PC-3 (cell line): ENCODE measurements around the gene FARS2. TPM values are rescaled to one million over a fixed set of nuclear protein-coding genes. Genes with fewer than 3 reads are reported as not detected.

Experiments
- ATAC-seq: fragments of 200-7000 bp; cut with Tn5 transposase; 2 replicates; pipeline ENCODE4 v1.9.1; 2020; ENCODE audit warnings: mild to moderate bottlenecking, moderate library complexity
- BruUV-seq: library from RNA; stranded (reverse); fragments of 400-500 nt; replicated peaks from 2 replicates; lab custom pipeline; 2021; lab: Mats Ljungman, UMichigan
- CTCF ChIA-PET: fragments of 300-600 bp; sonication (Branson Sonifier 250); formaldehyde crosslinking; loops from one replicate; lab custom pipeline; 2022; ENCODE audit warnings: antibody characterized with exemption; lab: Charles Lee
- POLR2A ChIA-PET: fragments of 300-600 bp; sonication (Branson Sonifier 250); formaldehyde crosslinking; loops from one replicate; lab custom pipeline; 2022; ENCODE audit warnings: antibody characterized with exemption; ENCODE audit not compliant: unreplicated experiment; lab: Charles Lee
- DNase-seq: peaks from one replicate; pipeline ENCODE4 v3.0.0-alpha.2; 2015
- H2AFZ ChIP-seq: fragments of 300-600 bp; sonication (generic); 2 replicates; pipeline ENCODE4 v1.6.0; 2016; ENCODE audit warnings: antibody characterized with exemption, low read length
- H3F3A ChIP-seq: fragments of 300-600 bp; sonication (generic); one replicate; pipeline ENCODE4 v1.6.0; 2017; ENCODE audit warnings: antibody characterized with exemption, low read length, control low read depth, mild to moderate bottlenecking; ENCODE audit not compliant: unreplicated experiment
- H3K27ac ChIP-seq: fragments of 300-600 bp; sonication (generic); 2 replicates; pipeline ENCODE4 v1.5.1; 2016; ENCODE audit warnings: mild to moderate bottlenecking, low read length
- H3K27me3 ChIP-seq: fragments of 300-600 bp; sonication (generic); 2 replicates; pipeline ENCODE4 v1.6.1; 2016; ENCODE audit warnings: low read length, mixed read lengths
- H3K36me3 ChIP-seq: fragments of 300-600 bp; sonication (generic); 2 replicates; pipeline ENCODE4 v1.6.1; 2016; ENCODE audit warnings: low read depth, mixed run types, low read length, mixed read lengths
- H3K4me1 ChIP-seq: fragments of 300-600 bp; sonication (generic); 2 replicates; pipeline ENCODE4 v1.5.1; 2016; ENCODE audit warnings: low read length; ENCODE audit not compliant: insufficient read depth
- H3K4me2 ChIP-seq: fragments of 300-600 bp; sonication (generic); 2 replicates; pipeline ENCODE4 v1.6.0; 2016; ENCODE audit warnings: low read length
- H3K4me3 ChIP-seq: fragments of 300-600 bp; sonication (generic); 2 replicates; pipeline ENCODE4 v1.5.1; 2016; ENCODE audit warnings: mild to moderate bottlenecking, low read length, mixed read lengths
- H3K79me2 ChIP-seq: fragments of 300-600 bp; sonication (generic); 2 replicates; pipeline ENCODE4 v1.6.1; 2017; ENCODE audit warnings: low read length, mixed read lengths
- H3K9ac ChIP-seq: fragments of 300-600 bp; sonication (generic); 2 replicates; pipeline ENCODE4 v1.6.0; 2016; ENCODE audit warnings: mild to moderate bottlenecking, low read length
- H3K9me2 ChIP-seq: fragments of 300-600 bp; sonication (generic); replicated peaks from 2 replicates; pipeline ENCODE4 v1.6.1; 2016; ENCODE audit warnings: mixed run types, low read length, mixed read lengths
- H3K9me3 ChIP-seq: fragments of 300-600 bp; sonication (generic); 2 replicates; pipeline ENCODE4 v1.6.1; 2016; ENCODE audit warnings: low read length, mixed read lengths
- H4K20me1 ChIP-seq: fragments of 300-600 bp; sonication (generic); 2 replicates; pipeline ENCODE4 v1.6.1; 2016; ENCODE audit warnings: low read length, mixed read lengths
- CTCF ChIP-seq: fragments of 300-600 bp; sonication (generic); conservative IDR thresholded peaks from 2 replicates; pipeline ENCODE4 v1.5.1; 2017; ENCODE audit warnings: antibody characterized with exemption, low read depth, mild to moderate bottlenecking, low read length
- EZH2 ChIP-seq: fragments of 300-600 bp; sonication (generic); IDR thresholded peaks from one replicate; pipeline ENCODE4 v1.6.1; 2017; ENCODE audit warnings: antibody characterized with exemption, mild to moderate bottlenecking, low read length; ENCODE audit not compliant: unreplicated experiment
- EZH2phosphoT487 ChIP-seq: fragments of 300-600 bp; sonication (generic); IDR thresholded peaks from 2 replicates; pipeline ENCODE4 v1.6.1; 2018; ENCODE audit warnings: mild to moderate bottlenecking, antibody characterized with exemption, low read length, borderline replicate concordance
- intact Hi-C: fragments of 100-400 bp; cut with micrococcal nuclease; formaldehyde crosslinking; loops from 2 replicates; pipeline ENCODE4 v1.9.0; 2023
- total RNA-seq: library from RNA; depleted of rRNA; stranded (reverse); fragments of >200 nt; gene quantifications from 2 replicates; pipeline ENCODE4 v1.2.3, GENCODE V29; 2014

The FARS2 gene
- total RNA-seq, 1 experiment from 2014 or later, result 23.0 TPM

DNA sequence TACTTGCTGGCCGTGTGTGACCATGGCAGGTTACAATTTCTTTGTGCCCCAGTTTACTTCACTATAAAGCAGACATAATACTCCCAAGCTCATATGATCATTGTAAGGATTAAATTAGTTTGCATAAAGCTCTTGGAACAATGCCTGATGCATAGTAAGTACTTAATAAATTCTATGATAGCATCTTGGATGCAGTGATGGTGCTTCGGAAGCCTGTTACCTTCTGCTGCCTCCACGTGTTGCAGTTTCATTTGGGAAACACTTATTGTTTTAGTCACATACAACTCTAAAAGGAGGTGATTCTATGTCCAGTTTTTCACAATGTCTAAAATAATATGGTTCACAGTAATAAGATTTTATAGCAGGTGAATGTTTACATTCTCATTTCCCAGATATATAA lies 401.5 kb downstream of the FARS2 start:
- H3K27me3 ChIP-seq, result no peaks in the 10 kb centered on the region
- H3K4me3 ChIP-seq, result no peak overlapping the region
- TF ChIP-seq CTCF (no peak), EZH2phosphoT487 (no peak), EZH2 (no peak)
- DNase-seq (no peak), ATAC-seq (no peak)
- ChIA-PET POLR2A (no interaction called here), CTCF (no interaction called here)
- no TSS peak for BruUV-seq
- no peaks in the 10 kb centered on the region for H3K36me3 ChIP-seq
- H3K4me2 ChIP-seq, result no peak overlapping the region
- H2AFZ ChIP-seq, result no peak overlapping the region
- H3F3A ChIP-seq, result no peaks in the 10 kb centered on the region
- H3K4me1 ChIP-seq, result no peaks in the 10 kb centered on the region
- H3K27ac ChIP-seq, result no peak overlapping the region
- H3K9me2 ChIP-seq, result no peaks in the 10 kb centered on the region
- no peak overlapping the region for H3K9ac ChIP-seq
- no peaks in the 10 kb centered on the region for H3K79me2 ChIP-seq
- intact Hi-C loops, result no loop called here
- H4K20me1 ChIP-seq, result no peaks in the 10 kb centered on the region
- H3K9me3 ChIP-seq, result no peaks in the 10 kb centered on the region

GRCh38 chr6:5663259-5663658 lies 401.9 kb downstream of the FARS2 start:
- no peaks in the 10 kb centered on the region for H3K36me3 ChIP-seq
- no peak overlapping the region for H2AFZ ChIP-seq
- no peak overlapping the region for H3K9ac ChIP-seq
- POLR2A ChIA-PET, result interaction anchor here (0.7 kb wide), 1 partner anchor 1763 kb away, joined by 3 read pairs; no protein-coding TSS in a partner anchor
- H3K4me3 ChIP-seq, result no peak overlapping the region
- intact Hi-C loops, result no loop called here
- TF ChIP-seq CTCF (no peak), EZH2 (no peak), EZH2phosphoT487 (no peak)
- ATAC-seq (no peak), DNase-seq (no peak)
- no TSS peak for BruUV-seq
- CTCF ChIA-PET, result no interaction called here
- H3K4me2 ChIP-seq, result no peak overlapping the region
- H3K27me3 ChIP-seq, result no peaks in the 10 kb centered on the region
- H3F3A ChIP-seq, result no peaks in the 10 kb centered on the region
- H4K20me1 ChIP-seq, result no peaks in the 10 kb centered on the region
- no peaks in the 10 kb centered on the region for H3K9me2 ChIP-seq
- no peak overlapping the region for H3K27ac ChIP-seq
- H3K9me3 ChIP-seq, result no peaks in the 10 kb centered on the region
- H3K4me1 ChIP-seq, result no peaks in the 10 kb centered on the region
- H3K79me2 ChIP-seq, result no peaks in the 10 kb centered on the region

DNA sequence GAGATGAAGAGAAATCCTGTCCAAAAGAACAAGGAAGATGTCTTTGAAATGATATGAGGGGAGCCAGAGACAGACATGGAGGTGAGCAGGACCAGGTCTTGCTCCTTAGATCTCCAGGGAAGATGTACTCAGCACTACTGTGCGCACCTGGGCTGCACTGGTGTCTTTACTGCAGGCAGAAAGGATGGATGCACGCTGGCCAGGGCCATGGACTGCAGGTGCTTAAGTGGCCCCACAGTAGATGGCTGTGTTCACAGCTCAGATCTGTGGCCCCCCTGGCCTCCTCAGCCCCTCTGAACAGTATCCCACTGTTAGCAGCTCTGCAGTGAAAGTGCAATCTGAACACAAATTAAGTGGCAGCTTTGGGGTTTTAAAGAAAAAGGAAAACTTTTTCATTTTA lies 402.4 kb downstream of the FARS2 start:
- H3F3A ChIP-seq, result no peaks in the 10 kb centered on the region

More for the DNA sequence above, 402.4 kb downstream of the FARS2 start:
- no peaks in the 10 kb centered on the region for H3K79me2 ChIP-seq
- intact Hi-C loops, result no loop called here
- no peaks in the 10 kb centered on the region for H3K9me3 ChIP-seq
- no peak overlapping the region for H3K4me3 ChIP-seq
- no peaks in the 10 kb centered on the region for H3K36me3 ChIP-seq
- no TSS peak for BruUV-seq
- ChIA-PET POLR2A (interaction anchor here (0.7 kb wide), 1 partner anchor 1762 kb away, joined by 3 read pairs; no protein-coding TSS in a partner anchor), CTCF (no interaction called here)
- no peaks in the 10 kb centered on the region for H3K4me1 ChIP-seq
- TF ChIP-seq EZH2 (no peak), CTCF (no peak), EZH2phosphoT487 (no peak)
- no peaks in the 10 kb centered on the region for H3K27me3 ChIP-seq
- H3K27ac ChIP-seq, result no peak overlapping the region
- H2AFZ ChIP-seq, result no peak overlapping the region
- DNase-seq, result no peak
- no peak overlapping the region for H3K4me2 ChIP-seq
- ATAC-seq, result no peak
- H3K9ac ChIP-seq, result no peak overlapping the region
- H3K9me2 ChIP-seq, result no peaks in the 10 kb centered on the region
- H4K20me1 ChIP-seq, result no peaks in the 10 kb centered on the region
